Astrocyte (in vitro differentiated cells and primary cell): ENCODE results near the gene MAPRE2. TPM values are rescaled to one million over a fixed set of nuclear protein-coding genes. Genes with fewer than 3 reads are reported as not detected.
"Not testable (repeated sequence)": the region's sequence is repeated elsewhere in the genome, so short reads cannot be mapped to it uniquely, and the experiment has no call there.

Experiments
- DNase-seq: peaks from one replicate; pipeline ENCODE4 v3.0.0-alpha.2; 2010; ENCODE audit warnings: low read depth
- FAIRE-seq: peaks from 2 replicates; lab custom pipeline; 2011; peaks lifted over from hg19 to GRCh38; lab: Jason Lieb, UNC
- H2AFZ ChIP-seq: 2 replicates; pipeline ENCODE4 v1.6.0; 2012; ENCODE audit warnings: low read depth, low read length, inconsistent platforms
- H3K27ac ChIP-seq: 2 replicates; pipeline ENCODE4 v1.5.1; 2011; ENCODE audit warnings: low read depth, low read length, inconsistent platforms
- H3K27me3 ChIP-seq: 2 replicates; pipeline ENCODE4 v1.6.0; 2011; ENCODE audit warnings: low read length, inconsistent platforms; ENCODE audit not compliant: insufficient read depth
- H3K36me3 ChIP-seq: 2 replicates; pipeline ENCODE4 v1.5.1; 2011; ENCODE audit warnings: low read length, inconsistent platforms; ENCODE audit not compliant: insufficient read depth
- H3K4me1 ChIP-seq: 2 replicates; pipeline ENCODE4 v1.5.1; 2011; ENCODE audit warnings: low read length, inconsistent platforms; ENCODE audit not compliant: insufficient read depth
- H3K4me2 ChIP-seq: 2 replicates; pipeline ENCODE4 v1.6.0; 2012; ENCODE audit warnings: low read length, inconsistent platforms
- H3K4me3 ChIP-seq: 2 replicates; pipeline ENCODE4 v1.5.1; 2011; ENCODE audit warnings: low read depth, mild to moderate bottlenecking, low read length, inconsistent platforms; ENCODE audit not compliant: insufficient read depth
- H3K79me2 ChIP-seq: 2 replicates; pipeline ENCODE4 v1.6.0; 2012; ENCODE audit warnings: mild to moderate bottlenecking, low read length, inconsistent platforms; ENCODE audit not compliant: insufficient read depth
- H3K9ac ChIP-seq: 2 replicates; pipeline ENCODE4 v1.6.0; 2012; ENCODE audit warnings: mild to moderate bottlenecking, low read length, inconsistent platforms
- H3K9me3 ChIP-seq: 2 replicates; pipeline ENCODE4 v1.5.1; 2012; ENCODE audit warnings: low read depth, mild to moderate bottlenecking, low read length, inconsistent platforms; ENCODE audit not compliant: insufficient read depth
- H4K20me1 ChIP-seq: 2 replicates; pipeline ENCODE4 v1.6.0; 2012; ENCODE audit warnings: low read length, inconsistent platforms; ENCODE audit not compliant: insufficient read depth
- H3K27ac Mint-ChIP-seq: one replicate; pipeline ENCODE4 v1.8.0; 2021; ENCODE audit warnings: mild to moderate bottlenecking, mixed read lengths; ENCODE audit not compliant: unreplicated experiment
- H3K27me3 Mint-ChIP-seq: one replicate; pipeline ENCODE4 v1.8.0; 2021; ENCODE audit warnings: low read depth, mixed read lengths; ENCODE audit not compliant: unreplicated experiment
- H3K36me3 Mint-ChIP-seq: one replicate; pipeline ENCODE4 v1.8.0; 2021; ENCODE audit warnings: low read depth, mixed read lengths; ENCODE audit not compliant: unreplicated experiment
- H3K4me1 Mint-ChIP-seq: one replicate; pipeline ENCODE4 v1.8.0; 2021; ENCODE audit warnings: low read depth, mixed read lengths; ENCODE audit not compliant: unreplicated experiment
- H3K4me3 Mint-ChIP-seq: one replicate; pipeline ENCODE4 v1.8.0; 2021; ENCODE audit warnings: mild to moderate bottlenecking, moderate library complexity, mixed read lengths; ENCODE audit not compliant: unreplicated experiment
- H3K9me3 Mint-ChIP-seq: one replicate; pipeline ENCODE4 v1.8.0; 2021; ENCODE audit warnings: mild to moderate bottlenecking, mixed read lengths; ENCODE audit not compliant: unreplicated experiment
- EZH2 ChIP-seq: IDR thresholded peaks from 2 replicates; pipeline ENCODE4 v1.6.1; 2012; ENCODE audit warnings: mild to moderate bottlenecking, low read length, inconsistent platforms; ENCODE audit not compliant: insufficient read depth
- total RNA-seq: library from RNA; stranded (reverse); gene quantifications from 2 replicates; pipeline ENCODE4 v1.2.1, GENCODE V29; 2021
- TF ChIP-seq, protein P1 (sequence below): IDR thresholded peaks from 2 replicates; pipeline ENCODE4 v1.5.1; 2011; ENCODE audit warnings: low read depth, mild to moderate bottlenecking, inconsistent platforms, low read length, moderate library complexity; ENCODE audit not compliant: insufficient read depth

Gene MAPRE2
- total RNA-seq, 1 donor from 2014 or later: 33.8 TPM

DNA sequence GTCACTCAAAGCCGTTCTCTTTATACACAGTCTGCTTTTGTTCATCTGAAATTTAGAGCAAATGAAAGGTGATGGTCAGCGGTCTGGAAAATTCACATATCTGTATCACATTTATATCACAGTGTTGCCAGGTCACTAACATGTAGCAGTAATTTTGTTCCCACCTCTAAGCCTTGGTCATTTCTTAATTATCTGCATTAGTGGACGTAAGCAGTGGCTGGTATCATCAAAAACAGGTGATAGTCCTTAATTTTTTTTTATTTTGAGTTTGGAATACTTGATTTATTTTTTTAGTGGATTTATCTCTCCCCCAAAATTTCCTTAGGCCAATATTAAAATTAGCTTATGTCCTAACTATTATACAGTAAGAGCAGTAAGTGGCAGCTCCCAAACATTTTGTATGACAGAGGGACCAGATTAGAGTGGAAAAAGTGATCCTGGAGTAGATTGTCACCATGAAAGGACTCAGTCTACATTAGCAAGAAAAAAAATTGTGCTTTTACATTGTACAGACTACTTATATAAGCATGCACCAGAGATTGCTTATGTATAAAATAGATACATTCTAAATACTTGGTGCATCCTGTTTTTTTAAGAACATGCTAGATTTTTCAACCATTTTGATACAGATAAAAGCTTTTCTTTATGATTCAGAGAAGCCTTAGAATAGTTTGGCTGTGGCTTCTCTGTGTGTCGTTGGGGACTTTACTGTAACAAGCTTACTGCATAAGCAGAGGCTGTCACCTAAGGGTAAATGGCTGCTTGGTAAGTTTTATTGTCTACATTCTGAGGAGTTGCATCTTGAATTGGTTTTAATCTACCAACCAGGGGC is 65.0 kb downstream of the MAPRE2 start:
- Histone ChIP-seq H3K27me3 (no peaks in the 10 kb centered on the region), H3K27ac (no peak overlapping the region), H3K4me2 (no peak overlapping the region), H3K36me3 (no peaks in the 10 kb centered on the region), H3K4me1 (peaks cover 3% of the 10 kb centered on the region), H3K9ac (no peak overlapping the region), H3K4me3 (no peak overlapping the region), H2AFZ (no peak overlapping the region), H3K9me3 (no peaks in the 10 kb centered on the region), H4K20me1 (no peaks in the 10 kb centered on the region), H3K79me2 (no peaks in the 10 kb centered on the region)
- no peak for TF ChIP-seq EZH2
- TF ChIP-seq, protein P1, sequence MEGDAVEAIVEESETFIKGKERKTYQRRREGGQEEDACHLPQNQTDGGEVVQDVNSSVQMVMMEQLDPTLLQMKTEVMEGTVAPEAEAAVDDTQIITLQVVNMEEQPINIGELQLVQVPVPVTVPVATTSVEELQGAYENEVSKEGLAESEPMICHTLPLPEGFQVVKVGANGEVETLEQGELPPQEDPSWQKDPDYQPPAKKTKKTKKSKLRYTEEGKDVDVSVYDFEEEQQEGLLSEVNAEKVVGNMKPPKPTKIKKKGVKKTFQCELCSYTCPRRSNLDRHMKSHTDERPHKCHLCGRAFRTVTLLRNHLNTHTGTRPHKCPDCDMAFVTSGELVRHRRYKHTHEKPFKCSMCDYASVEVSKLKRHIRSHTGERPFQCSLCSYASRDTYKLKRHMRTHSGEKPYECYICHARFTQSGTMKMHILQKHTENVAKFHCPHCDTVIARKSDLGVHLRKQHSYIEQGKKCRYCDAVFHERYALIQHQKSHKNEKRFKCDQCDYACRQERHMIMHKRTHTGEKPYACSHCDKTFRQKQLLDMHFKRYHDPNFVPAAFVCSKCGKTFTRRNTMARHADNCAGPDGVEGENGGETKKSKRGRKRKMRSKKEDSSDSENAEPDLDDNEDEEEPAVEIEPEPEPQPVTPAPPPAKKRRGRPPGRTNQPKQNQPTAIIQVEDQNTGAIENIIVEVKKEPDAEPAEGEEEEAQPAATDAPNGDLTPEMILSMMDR: no peak
- Mint-ChIP-seq H3K9me3 (no peaks in the 10 kb centered on the region), H3K27me3 (no peaks in the 10 kb centered on the region), H3K36me3 (peaks cover 3% of the 10 kb centered on the region), H3K4me3 (no peak overlapping the region), H3K27ac (no peak overlapping the region), H3K4me1 (peaks cover 6% of the 10 kb centered on the region)
- FAIRE-seq (no peak), DNase-seq (no peak)

DNA sequence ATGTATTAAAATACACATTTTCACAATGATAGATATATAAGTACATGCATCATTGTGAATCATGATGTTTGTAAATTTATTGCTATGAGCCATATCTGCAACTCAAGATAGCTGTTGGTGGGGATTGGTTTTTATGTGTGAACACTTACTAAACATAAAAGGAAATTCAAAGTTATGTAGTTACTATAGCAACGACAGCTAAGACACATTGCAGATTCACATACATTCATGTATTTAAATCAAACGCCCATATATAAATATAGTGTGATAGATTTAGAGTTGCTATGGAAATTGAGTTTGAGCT is 65.6 kb downstream of the MAPRE2 start:
- Histone ChIP-seq H3K4me1 (peaks cover 3% of the 10 kb centered on the region), H3K9ac (no peak overlapping the region), H3K4me3 (no peak overlapping the region), H3K36me3 (no peaks in the 10 kb centered on the region), H3K27ac (no peak overlapping the region), H3K4me2 (no peak overlapping the region), H3K27me3 (no peaks in the 10 kb centered on the region), H2AFZ (no peak overlapping the region), H3K79me2 (peaks cover 3% of the 10 kb centered on the region), H4K20me1 (no peaks in the 10 kb centered on the region), H3K9me3 (no peaks in the 10 kb centered on the region)
- DNase-seq (no peak), FAIRE-seq (no peak)
- no peaks in the 10 kb centered on the region for H3K27me3 Mint-ChIP-seq
- H3K4me3 Mint-ChIP-seq: no peak overlapping the region
- peaks cover 6% of the 10 kb centered on the region for H3K4me1 Mint-ChIP-seq
- no peaks in the 10 kb centered on the region for H3K9me3 Mint-ChIP-seq
- H3K27ac Mint-ChIP-seq: no peak overlapping the region
- TF ChIP-seq, protein P1: no peak
- no peak for TF ChIP-seq EZH2
- H3K36me3 Mint-ChIP-seq: peaks cover 3% of the 10 kb centered on the region

DNA sequence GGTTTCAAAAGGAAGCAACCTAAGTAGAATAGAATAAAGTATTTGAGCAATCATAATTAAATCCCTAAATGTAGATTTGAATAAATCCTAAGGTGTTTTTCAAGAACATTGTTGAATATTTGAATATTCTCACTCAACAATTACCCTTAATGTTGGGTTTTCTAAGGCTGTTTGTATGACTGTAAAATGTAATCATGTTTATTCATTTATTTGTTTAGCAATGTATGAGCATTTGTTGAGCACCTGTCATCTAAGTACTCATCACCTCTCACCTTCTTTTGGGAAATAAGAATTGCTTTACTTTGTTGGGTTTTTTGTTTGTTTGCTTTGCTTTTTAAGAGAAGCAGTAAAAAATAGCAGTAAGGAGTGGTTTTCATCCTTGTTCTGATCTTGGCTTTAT is 66.0 kb downstream of the MAPRE2 start:
- FAIRE-seq (no peak), DNase-seq (no peak)
- Histone ChIP-seq H3K4me3 (no peak overlapping the region), H3K27me3 (no peaks in the 10 kb centered on the region), H3K36me3 (no peaks in the 10 kb centered on the region), H4K20me1 (no peaks in the 10 kb centered on the region), H3K9ac (no peak overlapping the region), H3K79me2 (peaks cover 5% of the 10 kb centered on the region), H3K4me2 (no peak overlapping the region), H3K9me3 (no peaks in the 10 kb centered on the region), H3K27ac (no peak overlapping the region), H2AFZ (no peak overlapping the region), H3K4me1 (peaks cover 3% of the 10 kb centered on the region)
- Mint-ChIP-seq H3K27ac (no peak overlapping the region), H3K36me3 (peaks cover 3% of the 10 kb centered on the region), H3K27me3 (no peaks in the 10 kb centered on the region), H3K4me1 (peaks cover 6% of the 10 kb centered on the region), H3K4me3 (no peak overlapping the region), H3K9me3 (no peaks in the 10 kb centered on the region)
- TF ChIP-seq, protein P1: no peak
- no peak for TF ChIP-seq EZH2

DNA sequence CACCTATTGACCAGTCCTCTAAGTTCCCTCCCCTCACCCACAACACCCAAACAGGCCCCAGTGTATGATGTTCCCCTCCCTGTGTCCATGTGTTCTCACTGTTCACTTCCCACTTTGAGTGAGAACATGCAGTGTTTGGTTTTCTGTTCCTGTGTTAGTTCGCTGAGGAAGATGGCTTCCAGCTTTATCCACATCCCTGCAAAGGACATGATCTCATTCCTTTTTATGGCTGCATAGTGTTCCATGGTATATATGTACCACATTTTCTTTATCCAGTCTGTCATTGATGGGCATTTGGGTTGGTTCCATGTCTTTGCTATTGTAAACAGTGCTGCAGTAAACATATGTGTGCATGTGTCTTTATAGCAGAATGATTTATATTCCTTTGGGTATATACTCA is 66.9 kb downstream of the MAPRE2 start:
- not testable (repeated sequence) for H3K27me3 Mint-ChIP-seq, H4K20me1 ChIP-seq, H3K4me3 ChIP-seq, H3K4me1 Mint-ChIP-seq, H3K4me1 ChIP-seq, H3K27me3 ChIP-seq, H3K36me3 Mint-ChIP-seq, H3K27ac Mint-ChIP-seq, H3K27ac ChIP-seq, H3K79me2 ChIP-seq, DNase-seq, FAIRE-seq, H3K9ac ChIP-seq, H3K4me3 Mint-ChIP-seq, H3K9me3 Mint-ChIP-seq, H3K36me3 ChIP-seq, H2AFZ ChIP-seq, H3K9me3 ChIP-seq, H3K4me2 ChIP-seq
